NB4 (cell line): ENCODE measurements around the gene TCF7L2.

Source experiments
- DNase-seq: peaks from one replicate; pipeline ENCODE4 v3.0.0; 2010; ENCODE audit warnings: low read depth
- H3K4me3 ChIP-seq: one replicate; pipeline ENCODE4 v1.5.1; 2011; ENCODE audit warnings: mild to moderate bottlenecking, low read depth, low read length, moderate library complexity
- CTCF ChIP-seq: IDR thresholded peaks from one replicate; pipeline ENCODE4 v1.5.1; 2012; ENCODE audit warnings: low read depth, low read length
- MAX ChIP-seq: IDR thresholded peaks from 2 replicates; pipeline ENCODE4 v1.6.1; 2011; ENCODE audit warnings: low read depth, low read length
- MYC ChIP-seq: IDR thresholded peaks from 2 replicates; pipeline ENCODE4 v1.6.1; 2011; ENCODE audit warnings: low read depth, low read length
- POLR2A ChIP-seq: IDR thresholded peaks from 2 replicates; pipeline ENCODE4 v1.6.1; 2011; ENCODE audit warnings: mild to moderate bottlenecking; ENCODE audit not compliant: insufficient read length; ENCODE audit errors: extremely low read depth

The TCF7L2 gene

GRCh38 chr10:113071446-113071845, 121.4 kb downstream of the TCF7L2 start:
- H3K4me3 ChIP-seq = no peak overlapping the region
- TF ChIP-seq MYC (no peak), MAX (no peak), POLR2A (no peak), CTCF (no peak)
- no peak for DNase-seq

- DNase-seq = no peak
- H3K4me3 ChIP-seq = no peak overlapping the region
- TF ChIP-seq CTCF = no peak
- TF ChIP-seq MYC = no peak
- no peak for TF ChIP-seq POLR2A
- TF ChIP-seq MAX = no peak
These were observed 123.6 kb downstream of the TCF7L2 start for GRCh38 chr10:113073549-113074189.

- no peak overlapping the region for H3K4me3 ChIP-seq
- no peak for TF ChIP-seq POLR2A
- no peak for TF ChIP-seq CTCF
- no peak for TF ChIP-seq MAX
- no peak for TF ChIP-seq MYC
These were observed 126.9 kb downstream of the TCF7L2 start for GRCh38 chr10:113076949-113077348.

GRCh38 chr10:113078282-113078907, 128.3 kb downstream of the TCF7L2 start:
- H3K4me3 ChIP-seq = no peak overlapping the region
- TF ChIP-seq POLR2A = no peak
- no peak for TF ChIP-seq MYC
- TF ChIP-seq CTCF = no peak
- TF ChIP-seq MAX = no peak
- no peak for DNase-seq

More at GRCh38 chr10:113076949-113077348, 126.9 kb downstream of the TCF7L2 start:
- DNase-seq = no peak

GRCh38 chr10:113080061-113080924, 130.2 kb downstream of the TCF7L2 start:
- DNase-seq = no peak
- TF ChIP-seq MAX (no peak), CTCF (no peak), POLR2A (no peak), MYC (no peak)
- H3K4me3 ChIP-seq = no peak overlapping the region
